ENCODE measurements around the gene S100A2.
A peak's percentile ranks its signal among the peaks of the same experiment; 100 is the strongest.
"Not testable (repeated sequence)": the region's sequence is repeated elsewhere in the genome, so short reads cannot be mapped to it uniquely, and the experiment has no call there.

S100A2 gene

DNA sequence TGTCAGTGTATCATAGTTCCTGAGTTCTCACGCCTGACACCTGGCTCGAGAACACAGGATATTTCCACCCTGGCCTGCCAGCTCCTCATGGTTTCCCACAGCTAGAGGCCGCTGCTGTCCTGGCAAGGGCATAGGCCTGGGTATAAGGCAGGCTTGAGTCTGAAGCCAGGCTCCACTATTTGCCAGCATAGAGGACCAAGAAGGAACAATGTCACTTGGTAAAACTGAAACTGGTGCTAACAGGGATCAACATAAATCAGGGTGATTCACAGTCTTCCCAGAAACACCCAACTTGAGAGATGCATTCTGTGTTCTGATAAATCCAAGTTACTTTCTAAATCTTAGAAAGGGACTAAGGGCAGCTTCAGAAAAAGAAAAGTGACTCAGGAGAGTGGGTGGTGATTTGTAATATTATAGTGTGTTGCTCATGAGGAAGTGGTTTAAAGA, 6.9 kb upstream of the S100A2 start:
- H3K9ac ChIP-seq (ENCODE audit: low read depth, low read length): no peak overlapping the region

DNA sequence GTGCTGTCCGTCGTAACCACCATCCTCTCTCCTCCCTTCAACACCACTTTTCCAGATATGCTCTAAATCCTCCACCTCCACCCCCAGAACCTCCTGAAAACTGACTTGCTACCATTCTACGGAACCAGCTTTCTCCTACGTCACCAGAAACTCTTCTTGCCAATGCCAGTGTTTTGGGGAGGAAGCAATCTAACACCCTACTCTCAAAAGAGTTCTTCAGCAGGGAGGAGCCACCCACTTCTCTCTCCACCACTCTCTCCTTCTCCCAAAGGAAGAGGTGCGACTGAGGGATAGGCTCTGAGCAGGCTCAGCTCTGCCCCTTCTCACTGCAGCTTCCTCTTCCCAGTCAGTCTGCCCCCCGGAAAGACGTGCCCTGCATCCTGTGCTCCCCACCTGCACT, 6.1 kb upstream of the S100A2 start:
- H3K27ac ChIP-seq (ENCODE audit: low read length): no peak overlapping the region
- H3K36me3 ChIP-seq (ENCODE audit: insufficient read depth, low read depth, low read length): no peaks in the 10 kb centered on the region
- H3K9ac ChIP-seq (ENCODE audit: low read depth, low read length): no peak overlapping the region

More for the DNA sequence above, 6.9 kb upstream of the S100A2 start:
- H3K4me3 ChIP-seq (ENCODE audit: low read length): no peak overlapping the region
- H3K27me3 ChIP-seq (ENCODE audit: insufficient read depth, low read length): no peaks in the 10 kb centered on the region
- H3K4me1 ChIP-seq (ENCODE audit: insufficient read depth, low read length): peaks cover 8% of the 10 kb centered on the region
- H3K27ac ChIP-seq (ENCODE audit: low read length): no peak overlapping the region
- H3K9me3 ChIP-seq (ENCODE audit: insufficient read depth, low read depth, low read length): no peaks in the 10 kb centered on the region
- H3K36me3 ChIP-seq (ENCODE audit: insufficient read depth, low read depth, low read length): no peaks in the 10 kb centered on the region

DNA sequence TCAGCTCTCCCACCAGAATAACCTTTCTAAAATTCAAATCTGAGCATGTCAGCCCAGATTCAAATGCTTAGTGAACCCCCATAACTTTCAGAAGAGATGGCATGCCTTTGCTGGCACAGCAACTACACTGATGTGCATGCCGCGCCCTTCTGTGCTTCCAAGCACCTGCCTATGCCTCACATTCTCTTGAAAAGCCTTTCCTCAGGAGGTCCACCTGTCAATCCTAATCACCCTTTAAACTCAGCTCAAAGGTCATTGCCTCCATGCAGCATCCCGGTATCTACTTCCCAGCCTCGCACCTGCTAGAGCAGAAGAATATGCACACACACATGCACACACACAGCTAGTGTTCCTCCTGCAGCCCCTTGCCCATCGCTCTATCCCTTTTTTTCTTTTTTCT, 5.2 kb upstream of the S100A2 start:
- peaks cover 19% of the 10 kb centered on the region for H3K4me1 ChIP-seq (ENCODE audit: insufficient read depth, low read length)
- no peaks in the 10 kb centered on the region for H3K36me3 ChIP-seq (ENCODE audit: insufficient read depth, low read depth, low read length)
- no peak overlapping the region for H3K27ac ChIP-seq (ENCODE audit: low read length)
- H3K4me3 ChIP-seq (ENCODE audit: low read length): no peak overlapping the region
- no peaks in the 10 kb centered on the region for H3K9me3 ChIP-seq (ENCODE audit: insufficient read depth, low read depth, low read length)
- no peaks in the 10 kb centered on the region for H3K27me3 ChIP-seq (ENCODE audit: insufficient read depth, low read length)
- H3K9ac ChIP-seq (ENCODE audit: low read depth, low read length): no peak overlapping the region

More for the DNA sequence above, 6.1 kb upstream of the S100A2 start:
- no peak overlapping the region for H3K4me3 ChIP-seq (ENCODE audit: low read length)
- H3K27me3 ChIP-seq (ENCODE audit: insufficient read depth, low read length): no peaks in the 10 kb centered on the region
- H3K9me3 ChIP-seq (ENCODE audit: insufficient read depth, low read depth, low read length): no peaks in the 10 kb centered on the region
- peaks cover 15% of the 10 kb centered on the region for H3K4me1 ChIP-seq (ENCODE audit: insufficient read depth, low read length)

- Histone ChIP-seq H3K36me3 (ENCODE audit: insufficient read depth, low read depth, low read length) (no peaks in the 10 kb centered on the region), H3K9ac (ENCODE audit: low read depth, low read length) (no peak overlapping the region), H3K9me3 (ENCODE audit: insufficient read depth, low read depth, low read length) (no peaks in the 10 kb centered on the region), H3K4me3 (ENCODE audit: low read length) (no peak overlapping the region), H3K27ac (ENCODE audit: low read length) (no peak overlapping the region), H3K4me1 (ENCODE audit: insufficient read depth, low read length) (peaks cover 24% of the 10 kb centered on the region), H3K27me3 (ENCODE audit: insufficient read depth, low read length) (no peaks in the 10 kb centered on the region)
Measured at GRCh38 chr1:153569465-153569864, 3.8 kb upstream of the S100A2 start.

- Histone ChIP-seq H3K9me3 (ENCODE audit: insufficient read depth, low read depth, low read length) (no peaks in the 10 kb centered on the region), H3K27me3 (ENCODE audit: insufficient read depth, low read length) (no peaks in the 10 kb centered on the region), H3K36me3 (ENCODE audit: insufficient read depth, low read depth, low read length) (no peaks in the 10 kb centered on the region), H3K27ac (ENCODE audit: low read length) (peak overlapping the region; percentile 54), H3K4me1 (ENCODE audit: insufficient read depth, low read length) (peaks cover 24% of the 10 kb centered on the region), H3K9ac (ENCODE audit: low read depth, low read length) (peak overlapping the region; percentile 59; the same call in 1 of the 2 replicates), H3K4me3 (ENCODE audit: low read length) (peak overlapping the region; percentile 52; the same call in 1 of the 2 replicates)
Measured at GRCh38 chr1:153568367-153569099, 2.9 kb upstream of the S100A2 start.

DNA sequence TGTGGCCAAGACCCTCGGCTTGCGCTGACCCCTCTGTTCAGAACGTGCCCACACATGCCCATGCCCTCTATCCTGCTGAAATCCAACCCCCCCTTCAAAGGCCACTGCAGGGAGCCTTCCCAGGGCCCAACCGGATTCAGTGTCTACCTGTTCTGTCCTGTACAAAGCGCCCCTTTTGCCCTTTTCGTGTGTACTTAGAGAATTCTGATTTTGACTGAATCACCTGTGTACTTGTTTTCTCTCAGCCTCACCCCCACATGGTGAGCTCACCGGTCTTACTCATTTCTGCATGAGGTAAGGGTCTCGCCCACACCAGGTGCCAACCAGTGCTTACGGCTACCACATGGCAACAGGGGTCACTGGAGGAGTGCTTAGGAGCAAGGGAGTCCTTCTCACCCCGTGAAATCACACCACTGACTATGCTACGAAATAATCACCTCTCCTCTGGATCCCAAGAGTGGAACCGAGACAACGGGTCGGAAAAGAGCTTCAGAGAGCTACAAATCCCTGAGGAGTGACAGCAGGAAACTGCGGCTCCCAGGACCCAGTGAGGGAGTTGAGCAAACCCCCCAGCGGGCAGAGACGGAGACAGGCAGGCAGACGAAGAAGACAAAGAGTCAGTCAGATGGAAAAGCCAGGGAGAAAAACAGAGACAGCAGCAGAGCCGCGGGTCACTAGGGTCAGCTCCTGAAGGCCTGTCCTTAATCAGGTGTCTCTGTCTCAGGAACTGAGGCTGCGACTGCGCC, 2.1 kb upstream of the S100A2 start:
- Histone ChIP-seq H3K4me3 (ENCODE audit: low read length) (peak overlapping the region; percentile 52; the same call in 1 of the 2 replicates), H3K9me3 (ENCODE audit: insufficient read depth, low read depth, low read length) (no peaks in the 10 kb centered on the region), H3K4me1 (ENCODE audit: insufficient read depth, low read length) (peaks cover 24% of the 10 kb centered on the region), H3K27ac (ENCODE audit: low read length) (peak overlapping the region; percentile 54), H3K36me3 (ENCODE audit: insufficient read depth, low read depth, low read length) (no peaks in the 10 kb centered on the region), H3K9ac (ENCODE audit: low read depth, low read length) (peak overlapping the region; percentile 59; the same call in 1 of the 2 replicates), H3K27me3 (ENCODE audit: insufficient read depth, low read length) (no peaks in the 10 kb centered on the region)

GRCh38 chr1:153566414-153567371, 1.0 kb upstream of the S100A2 start:
- Histone ChIP-seq H3K4me3 (ENCODE audit: low read length) (peak overlapping the region; percentile 31; the same call in 1 of the 2 replicates), H3K9ac (ENCODE audit: low read depth, low read length) (peak overlapping the region; percentile 75; the same call in 1 of the 2 replicates), H3K9me3 (ENCODE audit: insufficient read depth, low read depth, low read length) (no peaks in the 10 kb centered on the region), H3K36me3 (ENCODE audit: insufficient read depth, low read depth, low read length) (no peaks in the 10 kb centered on the region), H3K27me3 (ENCODE audit: insufficient read depth, low read length) (no peaks in the 10 kb centered on the region), H3K27ac (ENCODE audit: low read length) (no peak overlapping the region), H3K4me1 (ENCODE audit: insufficient read depth, low read length) (peaks cover 24% of the 10 kb centered on the region)

DNA sequence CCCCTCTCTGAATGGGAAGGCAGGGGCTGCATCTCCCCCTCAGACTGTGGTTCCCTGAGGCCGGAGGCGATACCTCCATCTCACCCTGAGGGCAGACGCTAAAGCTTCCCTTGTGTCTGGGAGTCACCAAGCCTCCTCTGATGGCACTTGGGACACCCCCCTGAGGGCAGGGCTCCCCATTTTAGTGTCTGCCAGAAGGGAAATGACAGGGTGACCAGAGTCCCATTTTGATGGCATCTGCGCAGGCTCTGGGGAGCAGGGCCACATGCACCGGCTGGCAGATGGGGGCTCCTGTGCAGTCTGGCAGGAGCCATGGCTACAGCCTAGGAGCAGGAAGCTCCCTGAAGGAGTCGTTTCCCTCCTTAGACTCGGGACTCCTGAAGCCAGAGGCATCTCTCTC, 1.7 kb downstream of the S100A2 start:
- H3K9ac ChIP-seq (ENCODE audit: low read depth, low read length): no peak overlapping the region
- H3K4me3 ChIP-seq (ENCODE audit: low read length): no peak overlapping the region
- no peaks in the 10 kb centered on the region for H3K9me3 ChIP-seq (ENCODE audit: insufficient read depth, low read depth, low read length)
- H3K36me3 ChIP-seq (ENCODE audit: insufficient read depth, low read depth, low read length): no peaks in the 10 kb centered on the region
- H3K27ac ChIP-seq (ENCODE audit: low read length): no peak overlapping the region
- peaks cover 24% of the 10 kb centered on the region for H3K4me1 ChIP-seq (ENCODE audit: insufficient read depth, low read length)
- H3K27me3 ChIP-seq (ENCODE audit: insufficient read depth, low read length): no peaks in the 10 kb centered on the region

DNA sequence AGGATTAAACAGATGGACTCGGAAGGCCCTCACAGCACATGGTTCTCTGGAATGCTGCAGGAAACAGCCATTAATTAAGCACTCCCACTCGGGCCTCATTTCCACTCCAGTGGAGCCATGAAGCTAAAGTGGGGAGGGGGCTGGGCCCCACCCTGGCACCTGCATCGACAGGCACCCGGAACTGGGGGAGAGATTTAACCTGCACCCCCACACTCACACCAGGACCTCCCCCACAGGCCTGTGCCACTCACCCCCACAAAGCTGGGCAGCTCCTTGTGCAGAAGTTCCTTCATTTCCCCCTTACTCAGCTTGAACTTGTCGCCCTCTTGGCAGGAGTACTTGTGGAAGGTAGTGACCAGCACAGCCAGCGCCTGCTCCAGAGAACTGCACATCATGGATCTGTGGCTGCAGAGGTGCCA, 2.2 kb downstream of the S100A2 start:
- H3K9me3 ChIP-seq (ENCODE audit: insufficient read depth, low read depth, low read length): no peaks in the 10 kb centered on the region
- peaks cover 24% of the 10 kb centered on the region for H3K4me1 ChIP-seq (ENCODE audit: insufficient read depth, low read length)
- no peak overlapping the region for H3K27ac ChIP-seq (ENCODE audit: low read length)
- no peak overlapping the region for H3K9ac ChIP-seq (ENCODE audit: low read depth, low read length)
- no peaks in the 10 kb centered on the region for H3K36me3 ChIP-seq (ENCODE audit: insufficient read depth, low read depth, low read length)
- no peaks in the 10 kb centered on the region for H3K27me3 ChIP-seq (ENCODE audit: insufficient read depth, low read length)
- no peak overlapping the region for H3K4me3 ChIP-seq (ENCODE audit: low read length)

DNA sequence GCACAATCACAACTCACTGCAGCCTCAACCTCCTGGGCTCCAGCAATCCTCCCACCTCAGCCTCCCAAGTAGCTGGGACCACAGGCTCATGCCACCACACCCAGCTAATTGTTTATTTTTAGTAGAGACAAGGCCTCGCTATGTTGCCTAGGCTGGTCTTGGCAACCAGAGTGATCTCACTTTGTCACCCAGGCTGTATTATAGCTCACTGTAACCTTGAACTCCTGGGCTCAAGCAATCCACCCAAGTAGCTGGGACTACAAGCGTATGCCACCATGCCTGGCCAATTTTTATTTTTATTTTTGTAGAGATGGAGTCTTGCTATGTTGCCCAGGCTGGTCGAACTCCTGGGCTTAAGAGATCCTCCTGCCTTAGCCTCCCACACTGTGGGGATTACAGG, 3.6 kb downstream of the S100A2 start:
- H3K4me3 ChIP-seq (ENCODE audit: low read length); H3K27ac ChIP-seq (ENCODE audit: low read length); H3K9me3 ChIP-seq (ENCODE audit: insufficient read depth, low read depth, low read length); H3K36me3 ChIP-seq (ENCODE audit: insufficient read depth, low read depth, low read length); H3K9ac ChIP-seq (ENCODE audit: low read depth, low read length); H3K27me3 ChIP-seq (ENCODE audit: insufficient read depth, low read length): not testable (repeated sequence)
- H3K4me1 ChIP-seq (ENCODE audit: insufficient read depth, low read length): peaks cover 12% of the 10 kb centered on the region

GRCh38 chr1:153561466-153561985, 4.1 kb downstream of the S100A2 start:
- Histone ChIP-seq H3K4me1 (ENCODE audit: insufficient read depth, low read length) (peaks cover 7% of the 10 kb centered on the region), H3K27ac (ENCODE audit: low read length) (no peak overlapping the region), H3K4me3 (ENCODE audit: low read length) (no peak overlapping the region)

More at GRCh38 chr1:153561466-153561985, 4.1 kb downstream of the S100A2 start:
- no peak overlapping the region for H3K9ac ChIP-seq (ENCODE audit: low read depth, low read length)
- H3K27me3 ChIP-seq (ENCODE audit: insufficient read depth, low read length): no peaks in the 10 kb centered on the region
- no peaks in the 10 kb centered on the region for H3K9me3 ChIP-seq (ENCODE audit: insufficient read depth, low read depth, low read length)
- H3K36me3 ChIP-seq (ENCODE audit: insufficient read depth, low read depth, low read length): no peaks in the 10 kb centered on the region

Measured in iPS-20b (cell line).